Karpas-422 (cell line): ENCODE results near the gene TXNDC12. TPM values are rescaled to one million over a fixed set of nuclear protein-coding genes. Genes with fewer than 3 reads are reported as not detected.

Experiments
- DNase-seq: peaks from one replicate; pipeline ENCODE4 v3.0.0-alpha.2; 2015
- H2AFZ ChIP-seq: fragments of 200-600 bp; sonication (generic); 2 replicates; pipeline ENCODE4 v1.6.1; 2014; ENCODE audit warnings: antibody characterized with exemption, low read length, mixed read lengths
- H3K27ac ChIP-seq: fragments of 200-600 bp; sonication (generic); 2 replicates; pipeline ENCODE4 v1.5.1; 2014; ENCODE audit warnings: mild to moderate bottlenecking, low read length, moderate library complexity
- H3K27me3 ChIP-seq: fragments of 200-600 bp; sonication (generic); 2 replicates; pipeline ENCODE4 v1.6.1; 2014; ENCODE audit warnings: low read length, mixed read lengths
- H3K36me3 ChIP-seq: fragments of 200-600 bp; sonication (generic); 2 replicates; pipeline ENCODE4 v1.6.1; 2014; ENCODE audit warnings: low read length, mixed read lengths; ENCODE audit not compliant: insufficient read depth
- H3K4me1 ChIP-seq: fragments of 200-600 bp; sonication (generic); 2 replicates; pipeline ENCODE4 v1.6.1; 2014; ENCODE audit warnings: mild to moderate bottlenecking, low read length, mixed read lengths
- H3K4me2 ChIP-seq: fragments of 200-600 bp; sonication (generic); 2 replicates; pipeline ENCODE4 v1.6.1; 2014; ENCODE audit warnings: low read length, low read depth, mild to moderate bottlenecking; ENCODE audit not compliant: poor library complexity, severe bottlenecking
- H3K4me3 ChIP-seq: fragments of 200-600 bp; sonication (generic); 2 replicates; pipeline ENCODE4 v1.5.1; 2014; ENCODE audit warnings: mild to moderate bottlenecking, antibody characterized with exemption, low read length, mixed read lengths
- H3K79me2 ChIP-seq: fragments of 200-600 bp; sonication (generic); 2 replicates; pipeline ENCODE4 v1.6.1; 2014; ENCODE audit warnings: mild to moderate bottlenecking, low read length, mixed read lengths
- H3K9ac ChIP-seq: fragments of 200-600 bp; sonication (generic); 2 replicates; pipeline ENCODE4 v1.6.0; 2014; ENCODE audit warnings: low read length
- H3K9me2 ChIP-seq: fragments of 200-600 bp; sonication (generic), shearing (Covaris generic); replicated peaks from 2 replicates; pipeline ENCODE4 v1.6.0; 2014; ENCODE audit warnings: mild to moderate bottlenecking, low read length, moderate library complexity; ENCODE audit not compliant: insufficient read depth
- H3K9me3 ChIP-seq: fragments of 300-700, 200-600 bp; sonication (generic); 2 replicates; pipeline ENCODE4 v1.6.1; 2014; ENCODE audit warnings: low read length, mixed read lengths
- H4K20me1 ChIP-seq: fragments of 200-600 bp; sonication (generic); 2 replicates; pipeline ENCODE4 v1.6.1; 2014; ENCODE audit warnings: mild to moderate bottlenecking, antibody characterized with exemption, low read length, low read depth; ENCODE audit not compliant: insufficient read depth
- total RNA-seq: library from RNA; depleted of rRNA; stranded (reverse); fragments of >200 nt; shearing (Covaris generic); gene quantifications from 2 replicates; pipeline ENCODE4 v1.2.3, GENCODE V29; 2014; ENCODE audit warnings: low replicate concordance

The TXNDC12 gene
- total RNA-seq, 1 experiment from 2014 or later = 39.2 TPM

GRCh38 chr1:52003877-52004276, 51.1 kb downstream of the TXNDC12 start:
- Histone ChIP-seq H3K4me3 (no peak overlapping the region), H3K9ac (no peak overlapping the region), H3K9me3 (no peaks in the 10 kb centered on the region), H3K4me2 (no peak overlapping the region), H3K27ac (no peak overlapping the region), H3K79me2 (no peaks in the 10 kb centered on the region), H3K9me2 (no peaks in the 10 kb centered on the region), H4K20me1 (no peaks in the 10 kb centered on the region), H3K4me1 (no peaks in the 10 kb centered on the region), H3K27me3 (no peaks in the 10 kb centered on the region), H2AFZ (no peak overlapping the region), H3K36me3 (no peaks in the 10 kb centered on the region)
- DNase-seq = no peak

DNA sequence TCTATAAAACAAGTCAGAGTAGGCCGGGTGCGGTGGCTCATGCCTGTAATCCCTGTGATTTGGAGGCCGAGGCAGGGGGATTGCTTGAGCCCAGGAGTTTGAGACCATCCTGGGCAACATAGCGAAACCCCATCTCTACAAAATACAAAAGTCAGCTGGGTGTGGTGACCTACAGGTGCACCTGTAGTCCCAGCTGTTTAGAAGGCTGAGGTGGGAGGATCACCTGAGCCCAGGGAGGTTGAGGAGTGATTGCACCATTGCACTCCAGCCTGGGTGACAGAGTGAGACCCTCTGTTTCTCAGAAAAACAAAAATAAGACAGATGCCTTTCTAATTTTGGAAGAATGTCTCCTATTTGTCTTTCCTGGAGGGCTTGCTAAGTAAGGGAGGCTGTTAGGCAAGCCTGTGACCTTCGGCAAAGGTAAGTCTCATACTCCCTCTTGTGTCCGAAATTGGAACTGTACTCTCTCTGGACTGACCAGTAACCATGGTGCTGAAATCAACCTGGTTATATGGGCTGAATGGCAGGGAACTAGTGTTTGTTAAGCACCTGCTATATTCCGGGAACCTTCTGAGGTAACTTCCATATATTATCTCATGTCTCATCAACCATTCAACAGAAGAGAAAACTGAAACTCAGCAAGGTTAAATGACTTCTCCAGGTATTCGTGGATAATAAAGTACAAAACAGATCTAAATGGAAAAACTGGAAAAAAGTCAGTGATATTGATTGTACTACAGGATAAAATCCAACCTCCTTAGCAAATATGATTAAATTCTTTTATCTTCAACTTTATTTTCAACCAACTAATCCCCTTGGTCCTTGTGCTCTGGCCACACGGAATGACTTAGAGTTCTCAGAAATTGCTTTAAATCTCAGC, 52.7 kb downstream of the TXNDC12 start:
- no peaks in the 10 kb centered on the region for H4K20me1 ChIP-seq
- H2AFZ ChIP-seq = no peak overlapping the region
- no peaks in the 10 kb centered on the region for H3K9me3 ChIP-seq
- no peaks in the 10 kb centered on the region for H3K27me3 ChIP-seq
- H3K79me2 ChIP-seq = no peaks in the 10 kb centered on the region
- H3K9ac ChIP-seq = no peak overlapping the region
- no peak overlapping the region for H3K4me3 ChIP-seq
- H3K4me1 ChIP-seq = no peaks in the 10 kb centered on the region
- DNase-seq = peak; percentile 94
- no peaks in the 10 kb centered on the region for H3K36me3 ChIP-seq
- H3K9me2 ChIP-seq = no peaks in the 10 kb centered on the region
- H3K27ac ChIP-seq = no peak overlapping the region
- no peak overlapping the region for H3K4me2 ChIP-seq

DNA sequence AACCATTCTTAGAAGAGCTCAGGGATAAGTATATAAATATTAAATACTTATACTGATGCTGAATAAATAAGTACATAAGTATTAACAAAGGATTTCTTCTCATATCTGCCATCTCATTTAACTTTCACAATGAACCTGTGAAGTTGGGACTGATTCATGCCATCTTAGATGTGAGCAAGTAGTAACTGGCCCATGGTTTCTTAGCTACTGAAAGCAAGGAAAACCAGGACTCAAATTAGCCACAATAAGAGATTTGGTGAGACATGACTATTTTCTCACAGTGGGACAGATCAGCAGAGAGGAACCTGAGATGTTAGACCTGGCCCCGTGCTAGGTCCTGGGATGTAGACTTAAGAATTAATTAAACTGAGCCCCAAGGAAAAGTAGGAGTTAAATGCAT, 56.3 kb downstream of the TXNDC12 start:
- H3K9me3 ChIP-seq = no peaks in the 10 kb centered on the region
- no peak for DNase-seq
- H2AFZ ChIP-seq = no peak overlapping the region
- no peaks in the 10 kb centered on the region for H3K4me1 ChIP-seq
- H3K9ac ChIP-seq = no peak overlapping the region
- no peaks in the 10 kb centered on the region for H4K20me1 ChIP-seq
- H3K4me2 ChIP-seq = no peak overlapping the region
- H3K36me3 ChIP-seq = no peaks in the 10 kb centered on the region
- H3K27ac ChIP-seq = no peak overlapping the region
- no peak overlapping the region for H3K4me3 ChIP-seq
- H3K79me2 ChIP-seq = no peaks in the 10 kb centered on the region
- no peaks in the 10 kb centered on the region for H3K27me3 ChIP-seq
- H3K9me2 ChIP-seq = no peaks in the 10 kb centered on the region

- no peaks in the 10 kb centered on the region for H3K9me2 ChIP-seq
- no peak overlapping the region for H3K4me2 ChIP-seq
- H3K9ac ChIP-seq = no peak overlapping the region
- no peaks in the 10 kb centered on the region for H3K27me3 ChIP-seq
- no peaks in the 10 kb centered on the region for H3K9me3 ChIP-seq
- no peaks in the 10 kb centered on the region for H3K4me1 ChIP-seq
- H3K36me3 ChIP-seq = no peaks in the 10 kb centered on the region
- no peak for DNase-seq
- H3K4me3 ChIP-seq = no peak overlapping the region
- H3K27ac ChIP-seq = no peak overlapping the region
- no peak overlapping the region for H2AFZ ChIP-seq
- H4K20me1 ChIP-seq = no peaks in the 10 kb centered on the region
- H3K79me2 ChIP-seq = no peaks in the 10 kb centered on the region
Observed at GRCh38 chr1:51997974-51998382, 57.0 kb downstream of the TXNDC12 start.

- no peaks in the 10 kb centered on the region for H3K36me3 ChIP-seq
- H3K27me3 ChIP-seq = no peaks in the 10 kb centered on the region
- no peak within 1 kb of the TSS for H2AFZ ChIP-seq
- H3K9ac ChIP-seq = no peak within 1 kb of the TSS
- no peak within 1 kb of the TSS for H3K4me2 ChIP-seq
- H3K9me2 ChIP-seq = no peaks in the 10 kb centered on the region
- H3K4me1 ChIP-seq = no peaks in the 10 kb centered on the region
- DNase-seq = no peak
- H3K79me2 ChIP-seq = no peaks in the 10 kb centered on the region
- H3K9me3 ChIP-seq = no peaks in the 10 kb centered on the region
- H3K4me3 ChIP-seq = no peak within 1 kb of the TSS
- no peak within 1 kb of the TSS for H3K27ac ChIP-seq
- H4K20me1 ChIP-seq = no peaks in the 10 kb centered on the region
Observed at GRCh38 chr1:51990478-51990965, 64.5 kb downstream of the TXNDC12 start, which contains the start of gene RAB3B. Gene RAB3B (minus strand): TSS chr1:51990700. CDS start chr1:51977117, 13,583 bp downstream.

DNA sequence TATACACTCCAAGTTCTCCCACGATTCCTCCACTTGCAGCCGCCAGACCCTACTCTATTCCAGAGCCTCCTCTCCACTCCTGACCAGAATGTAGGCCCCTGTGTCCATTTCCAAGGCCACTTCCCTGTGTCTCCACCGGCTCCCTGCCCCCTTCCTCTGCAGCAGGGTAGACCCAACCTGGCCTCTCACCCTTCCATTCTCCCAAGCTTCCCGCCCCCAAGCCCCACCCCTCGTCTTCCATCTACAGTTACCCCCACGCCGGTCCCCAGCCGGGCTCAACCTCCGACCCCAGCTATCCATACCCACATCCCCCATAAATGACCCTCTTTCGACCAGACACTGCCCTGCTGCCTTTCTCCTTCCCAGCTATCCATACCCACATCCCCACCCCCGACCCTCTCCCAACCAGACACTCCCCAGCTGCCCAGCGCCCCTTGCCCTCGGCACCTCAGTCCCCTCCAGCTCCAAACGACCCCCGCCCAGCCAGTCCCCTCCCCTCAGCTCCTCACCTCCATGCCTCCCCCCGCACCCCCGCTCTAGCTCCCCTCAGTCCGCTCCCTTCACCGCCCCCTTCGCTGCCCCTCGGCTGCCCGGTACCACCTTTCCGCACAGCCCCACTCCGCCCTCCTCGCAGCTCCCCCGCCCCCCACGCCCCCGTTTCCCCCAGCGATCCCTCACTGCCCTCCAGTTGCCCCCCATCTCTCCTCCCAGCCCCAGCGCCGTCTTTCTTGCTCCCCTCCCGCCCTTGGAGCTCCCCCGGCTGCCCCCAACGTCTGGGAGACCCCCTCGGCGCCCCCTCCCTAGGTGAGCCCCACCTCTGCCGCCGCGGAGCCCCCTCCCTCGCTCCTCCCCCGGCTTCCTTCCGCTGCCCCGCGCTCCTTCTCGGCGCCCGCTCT, 65.2 kb downstream of the TXNDC12 start:
- Histone ChIP-seq H3K9me3 (no peaks in the 10 kb centered on the region), H3K4me3 (no peak overlapping the region), H3K9ac (no peak overlapping the region), H3K4me2 (no peak overlapping the region), H3K27ac (no peak overlapping the region), H4K20me1 (no peaks in the 10 kb centered on the region), H3K36me3 (no peaks in the 10 kb centered on the region), H2AFZ (no peak overlapping the region), H3K9me2 (no peaks in the 10 kb centered on the region), H3K79me2 (no peaks in the 10 kb centered on the region), H3K4me1 (no peaks in the 10 kb centered on the region), H3K27me3 (no peaks in the 10 kb centered on the region)
- no peak for DNase-seq

GRCh38 chr1:51988254-51988653, 66.7 kb downstream of the TXNDC12 start:
- Histone ChIP-seq H3K27ac (no peak overlapping the region), H3K79me2 (no peaks in the 10 kb centered on the region), H2AFZ (no peak overlapping the region), H3K27me3 (no peaks in the 10 kb centered on the region), H3K4me2 (no peak overlapping the region), H3K4me3 (no peak overlapping the region), H3K9me3 (no peaks in the 10 kb centered on the region), H3K4me1 (no peaks in the 10 kb centered on the region), H4K20me1 (no peaks in the 10 kb centered on the region), H3K36me3 (no peaks in the 10 kb centered on the region), H3K9me2 (no peaks in the 10 kb centered on the region), H3K9ac (no peak overlapping the region)
- no peak for DNase-seq

DNA sequence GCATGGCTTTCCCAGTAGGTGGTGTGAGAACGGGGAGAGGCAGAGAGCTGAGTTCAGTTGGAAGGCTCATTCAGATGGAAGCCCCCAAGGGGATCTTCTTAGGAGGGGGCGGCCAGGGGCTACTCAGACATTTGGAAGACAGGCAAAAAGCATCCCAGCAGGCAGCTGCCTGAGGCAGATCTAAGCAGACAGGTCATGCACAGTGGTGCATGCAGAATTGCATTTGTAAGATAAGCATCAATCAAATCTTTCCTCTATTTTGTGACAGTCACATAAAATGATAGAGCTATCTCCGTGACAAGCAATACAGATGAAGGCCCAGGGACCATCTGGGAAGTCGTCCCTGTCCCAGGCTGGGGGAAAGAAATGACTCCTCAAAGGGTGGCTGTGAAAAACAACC, 68.3 kb downstream of the TXNDC12 start:
- Histone ChIP-seq H3K9ac (no peak overlapping the region), H3K36me3 (no peaks in the 10 kb centered on the region), H3K27me3 (no peaks in the 10 kb centered on the region), H3K4me2 (no peak overlapping the region), H2AFZ (no peak overlapping the region), H3K9me2 (no peaks in the 10 kb centered on the region), H3K27ac (no peak overlapping the region), H3K79me2 (no peaks in the 10 kb centered on the region), H3K4me1 (no peaks in the 10 kb centered on the region), H3K9me3 (no peaks in the 10 kb centered on the region), H3K4me3 (no peak overlapping the region), H4K20me1 (no peaks in the 10 kb centered on the region)
- no peak for DNase-seq
